GM18907 (cell line): ENCODE measurements around the gene ANXA3.
"Not testable (repeated sequence)": the region's sequence is repeated elsewhere in the genome, so short reads cannot be mapped to it uniquely, and the experiment has no call there.

Experiments
- ATAC-seq: cut with Tn5 transposase; IDR thresholded peaks from one replicate; pipeline ENCODE4 v1.9.1; 2021; ENCODE audit warnings: mild to moderate bottlenecking, moderate library complexity; ENCODE audit not compliant: unreplicated experiment

Gene ANXA3, protein sequence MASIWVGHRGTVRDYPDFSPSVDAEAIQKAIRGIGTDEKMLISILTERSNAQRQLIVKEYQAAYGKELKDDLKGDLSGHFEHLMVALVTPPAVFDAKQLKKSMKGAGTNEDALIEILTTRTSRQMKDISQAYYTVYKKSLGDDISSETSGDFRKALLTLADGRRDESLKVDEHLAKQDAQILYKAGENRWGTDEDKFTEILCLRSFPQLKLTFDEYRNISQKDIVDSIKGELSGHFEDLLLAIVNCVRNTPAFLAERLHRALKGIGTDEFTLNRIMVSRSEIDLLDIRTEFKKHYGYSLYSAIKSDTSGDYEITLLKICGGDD

DNA sequence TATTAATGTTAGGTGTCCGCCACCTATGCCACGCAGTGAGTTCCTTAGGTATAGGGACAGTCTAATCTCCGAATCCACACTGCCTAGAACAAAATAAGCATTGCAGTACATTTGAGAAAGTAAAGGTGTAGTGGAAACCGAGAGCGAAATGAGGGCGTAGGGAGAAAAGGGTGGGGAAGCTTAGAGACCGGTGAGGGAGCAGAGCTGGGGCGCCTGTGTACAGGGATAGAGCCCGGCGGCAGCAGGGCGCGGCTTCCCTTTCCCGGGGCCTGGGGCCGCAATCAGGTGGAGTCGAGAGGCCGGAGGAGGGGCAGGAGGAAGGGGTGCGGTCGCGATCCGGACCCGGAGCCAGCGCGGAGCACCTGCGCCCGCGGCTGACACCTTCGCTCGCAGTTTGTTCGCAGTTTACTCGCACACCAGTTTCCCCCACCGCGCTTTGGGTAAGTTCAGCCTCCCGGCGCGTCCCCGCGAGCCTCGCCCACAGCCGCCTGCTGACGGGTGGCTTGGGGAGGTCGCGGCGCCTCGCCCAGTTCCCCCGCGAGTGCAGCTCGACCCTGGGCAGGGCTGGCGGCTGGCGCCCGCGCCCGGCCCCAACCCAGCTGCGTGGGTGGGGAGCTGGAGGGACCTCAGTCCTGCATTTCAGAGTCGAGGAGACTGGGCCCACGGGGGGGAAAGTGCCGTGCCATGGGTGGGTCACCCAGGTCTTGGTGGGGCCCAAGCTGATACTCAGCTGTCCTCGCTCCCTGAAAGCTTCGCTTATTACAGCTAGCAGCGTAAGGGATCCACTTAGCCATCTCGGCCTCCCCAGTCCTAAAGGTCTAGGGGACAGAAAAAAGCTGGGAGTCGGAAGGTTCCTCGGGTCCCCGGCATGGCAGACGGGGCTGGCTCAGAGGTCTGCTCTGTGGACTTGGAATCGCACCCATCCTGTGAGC is at the start of gene ANXA3:
TSS of gene ANXA3 (plus strand) at position 351 of the 932 bp plus-strand sequence. CDS start 2,704 bp downstream, outside the sequence.
- ATAC-seq = peak; percentile 64

DNA sequence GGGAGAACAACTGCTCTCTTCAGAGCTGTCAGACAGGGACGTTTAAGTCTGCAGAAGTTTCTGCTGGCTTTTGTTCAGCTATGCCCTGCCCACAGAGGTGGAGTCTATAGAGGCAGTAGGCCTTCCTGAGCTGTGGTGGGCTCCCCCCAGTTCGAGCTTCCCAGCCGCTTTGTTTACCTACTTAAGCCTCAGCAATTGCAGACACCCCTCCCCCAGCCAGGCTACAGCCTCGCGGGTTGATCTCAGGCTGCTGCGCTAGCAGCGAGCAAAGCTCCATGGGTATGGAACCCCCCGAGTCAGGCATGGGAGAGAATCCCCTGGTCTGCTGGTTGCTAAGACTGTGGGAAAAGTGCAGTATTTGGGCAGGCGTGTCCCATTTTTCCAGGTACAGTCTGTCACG is 45.3 kb upstream of the ANXA3 start:
- ATAC-seq = not testable (repeated sequence)

DNA sequence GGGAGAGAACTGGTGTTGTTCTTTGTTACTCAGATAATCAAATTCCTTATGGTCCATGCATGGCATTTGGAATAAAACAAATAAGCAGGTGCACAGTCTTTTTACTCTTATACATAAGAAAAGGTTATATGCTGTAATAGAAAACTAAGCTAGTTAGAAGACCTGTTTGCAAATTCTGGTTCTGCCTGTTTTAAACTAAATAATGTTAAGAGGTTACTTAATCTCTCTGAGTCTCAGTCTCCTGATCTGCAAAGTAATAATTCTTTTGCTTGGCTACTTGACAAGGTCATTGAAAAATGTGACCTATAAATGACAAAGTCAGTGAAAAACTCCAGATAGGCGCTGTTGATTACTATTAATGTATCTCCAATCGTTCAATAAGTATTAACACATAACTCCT is 42.5 kb upstream of the ANXA3 start:
- no peak for ATAC-seq

DNA sequence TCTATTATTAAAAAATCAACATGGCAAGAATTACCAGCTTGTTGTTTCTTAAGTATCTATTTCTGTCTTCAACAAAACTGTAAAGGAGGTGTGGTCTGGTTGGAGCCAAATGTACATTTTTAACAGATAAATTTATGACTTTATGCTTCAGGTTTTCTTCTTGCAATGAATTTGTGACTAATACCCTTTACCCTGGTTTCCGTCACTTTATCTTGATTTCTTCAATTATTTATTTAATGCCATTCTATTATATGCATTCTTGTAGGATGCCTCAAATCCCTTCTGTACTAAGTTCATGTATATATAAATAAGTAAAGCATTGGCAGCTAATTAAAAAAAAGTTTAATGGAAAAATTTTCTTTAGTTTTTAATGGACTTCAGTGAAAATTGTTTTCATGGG is 41.5 kb upstream of the ANXA3 start:
- ATAC-seq = no peak

DNA sequence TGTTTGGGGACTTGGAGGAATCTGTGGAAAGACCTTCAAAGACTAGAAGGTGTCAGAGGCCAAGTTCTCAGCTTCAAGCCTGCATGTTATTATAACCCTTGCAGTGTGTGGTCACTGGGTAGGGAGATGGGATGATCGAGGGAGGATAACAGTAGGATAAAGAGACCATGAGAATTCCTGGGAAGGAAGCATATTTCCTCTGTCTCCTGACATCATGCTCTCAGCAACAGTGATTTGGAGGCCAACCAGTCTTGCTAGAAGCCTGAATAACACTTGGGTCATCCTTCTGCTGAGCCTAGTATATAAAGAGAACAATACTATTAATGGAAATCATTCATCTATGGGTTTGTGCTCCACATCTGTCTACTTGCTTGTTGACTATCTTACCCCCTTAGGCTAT is 40.9 kb upstream of the ANXA3 start:
- no peak for ATAC-seq

DNA sequence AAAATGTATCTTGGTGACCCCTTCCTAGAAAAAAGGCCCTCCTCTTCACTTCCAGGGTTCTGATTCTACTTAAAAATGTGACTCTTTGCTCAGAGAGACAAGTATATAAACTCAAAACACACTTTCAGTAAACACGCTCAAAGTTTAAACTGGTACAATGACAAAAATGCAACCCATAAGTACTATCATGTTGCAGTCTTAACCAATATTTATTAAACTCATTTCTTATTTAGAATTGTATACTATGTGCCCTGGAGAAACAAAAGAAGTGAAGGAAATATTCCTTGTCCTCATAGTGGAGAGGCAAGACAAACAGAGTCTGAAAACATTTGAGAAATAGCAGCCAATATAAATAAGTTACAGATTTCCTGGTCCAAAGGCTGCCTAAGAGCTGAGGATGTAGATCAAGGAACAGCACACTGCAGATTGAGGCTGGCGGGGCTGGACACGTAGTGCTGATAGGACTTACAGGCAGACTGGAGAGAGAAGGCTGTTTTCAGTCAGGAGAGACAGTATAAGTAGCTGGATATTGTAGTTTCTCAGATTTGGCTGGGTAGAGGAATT is 39.1 kb upstream of the ANXA3 start:
- no peak for ATAC-seq

DNA sequence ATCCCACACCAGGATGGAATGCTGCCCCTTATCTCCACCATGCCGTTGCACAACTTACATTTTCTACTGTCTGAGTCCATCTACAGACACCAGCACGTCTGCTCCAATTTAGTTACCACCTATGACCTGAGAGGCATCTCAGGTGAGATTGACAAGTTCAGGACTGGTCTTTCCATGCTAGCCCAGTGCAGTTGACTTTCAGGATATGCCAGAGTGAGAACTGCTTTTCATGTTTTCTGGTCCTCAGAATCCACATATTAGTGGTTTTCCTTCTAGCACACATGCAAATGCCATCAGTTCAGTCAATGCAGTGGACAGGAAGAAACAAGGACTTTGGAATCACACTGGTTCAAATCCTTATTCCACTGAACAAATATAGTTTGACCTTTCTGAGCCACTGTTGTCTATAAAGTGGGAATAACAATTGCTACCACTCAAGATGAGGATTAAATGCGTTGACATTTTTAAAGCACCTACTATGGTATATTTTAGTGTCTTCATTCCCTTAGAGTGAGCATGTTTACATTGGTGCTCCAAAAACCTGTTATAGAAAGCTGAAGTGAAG is 38.1 kb upstream of the ANXA3 start:
- no peak for ATAC-seq

DNA sequence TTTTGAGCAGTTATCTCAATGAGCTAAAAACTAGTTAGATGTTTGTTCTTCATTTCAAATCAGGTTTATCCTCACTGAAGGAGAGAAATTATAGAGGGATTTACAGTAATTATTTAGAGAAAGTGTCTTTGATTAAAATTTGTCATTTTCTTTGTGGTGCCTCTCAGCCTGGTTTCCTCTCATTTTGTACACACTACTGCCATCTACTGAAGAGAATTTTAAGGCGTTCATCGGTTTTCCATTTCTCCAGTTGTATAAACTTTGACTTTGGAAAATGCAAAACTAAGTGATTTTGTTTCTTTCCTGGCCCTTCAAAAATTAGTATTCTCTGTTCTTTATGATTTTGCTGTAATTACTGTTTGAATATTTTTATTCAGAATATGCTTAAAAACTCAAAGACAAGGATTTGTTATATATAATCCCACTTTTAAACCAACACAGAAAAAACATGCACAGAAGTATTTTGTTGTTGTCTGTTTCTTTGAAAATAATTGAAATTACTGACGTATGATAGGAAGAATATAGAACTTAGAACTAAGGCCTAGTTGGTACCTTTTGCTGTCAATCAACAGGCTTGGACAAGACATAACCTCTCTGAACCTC is 34.4 kb upstream of the ANXA3 start:
- no peak for ATAC-seq

DNA sequence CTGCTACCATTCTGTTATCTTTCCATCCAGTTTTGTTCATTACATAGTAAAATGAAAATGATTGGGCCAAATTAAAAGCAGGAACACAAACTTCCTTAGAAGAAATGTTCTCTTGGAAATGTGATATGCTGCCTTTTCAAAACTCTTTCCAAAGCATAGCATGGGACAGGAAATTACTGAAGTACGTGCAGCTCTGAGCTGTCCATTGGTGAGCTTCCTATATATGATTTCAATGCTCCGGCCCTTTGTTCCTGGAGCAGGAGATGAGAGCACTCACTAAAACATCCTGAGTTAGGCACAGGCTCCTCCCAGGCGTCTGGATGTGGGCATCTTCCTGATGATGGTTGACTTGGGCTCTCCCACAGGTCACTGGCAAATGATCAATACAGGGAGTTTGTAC is 33.0 kb upstream of the ANXA3 start:
- ATAC-seq = no peak

DNA sequence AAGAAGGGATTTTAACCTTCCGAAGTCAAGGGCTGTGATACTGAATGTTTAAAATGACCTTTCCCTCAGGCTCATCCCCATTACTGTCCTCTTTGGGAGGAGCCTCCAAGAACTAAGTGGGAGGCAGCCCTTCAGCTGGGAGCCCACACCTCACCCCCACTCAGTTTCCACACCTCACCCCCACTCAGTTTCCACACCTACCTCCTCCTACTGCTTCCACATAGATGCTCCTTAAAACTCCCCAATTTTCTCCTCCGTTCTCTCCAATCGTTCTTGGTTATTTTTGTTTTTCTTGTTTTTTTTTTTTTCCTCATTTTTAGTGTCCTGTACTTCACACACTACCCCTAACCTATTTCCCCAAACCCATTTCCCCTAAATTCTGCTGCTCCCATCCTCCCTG is 31.6 kb upstream of the ANXA3 start:
- ATAC-seq = no peak

DNA sequence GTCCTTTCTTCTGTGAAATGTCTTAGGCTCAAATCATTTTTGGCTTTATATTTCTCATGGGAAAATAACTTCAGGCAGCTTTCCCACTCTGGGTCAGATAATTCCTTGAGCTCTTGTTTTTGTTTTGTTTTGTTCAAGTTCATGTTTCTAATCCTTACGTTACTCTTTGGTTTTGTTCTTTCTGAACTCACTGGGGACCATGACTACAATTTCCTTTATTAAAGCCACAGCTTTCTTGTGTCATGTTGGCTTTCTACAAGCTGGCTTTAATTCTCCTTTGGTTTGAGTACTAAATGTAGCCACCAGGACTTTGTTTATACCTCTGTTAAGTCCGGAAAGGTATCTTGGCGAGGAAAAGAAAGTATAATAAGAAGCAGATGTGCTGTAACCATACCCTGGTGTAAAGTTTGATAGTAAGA is 30.8 kb upstream of the ANXA3 start:
- no peak for ATAC-seq

DNA sequence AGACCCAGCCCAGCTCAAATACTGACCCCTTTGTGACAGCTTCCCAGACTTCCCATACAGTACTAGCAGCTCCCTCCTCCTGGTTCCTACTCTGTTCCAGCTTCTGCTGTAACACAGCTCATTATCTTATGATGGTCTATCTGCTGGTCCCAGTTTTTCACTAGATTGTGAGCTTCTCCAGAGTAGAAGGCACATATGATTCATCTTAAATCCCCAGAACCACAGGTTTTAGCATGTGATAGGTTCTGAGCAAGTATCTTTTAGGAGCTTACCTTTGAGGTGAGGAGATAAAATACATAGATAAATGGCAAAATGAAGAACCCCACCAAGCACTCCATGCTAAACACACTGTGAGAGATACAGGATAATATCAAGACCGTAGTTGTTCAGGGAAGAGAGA is 27.6 kb upstream of the ANXA3 start:
- no peak for ATAC-seq

DNA sequence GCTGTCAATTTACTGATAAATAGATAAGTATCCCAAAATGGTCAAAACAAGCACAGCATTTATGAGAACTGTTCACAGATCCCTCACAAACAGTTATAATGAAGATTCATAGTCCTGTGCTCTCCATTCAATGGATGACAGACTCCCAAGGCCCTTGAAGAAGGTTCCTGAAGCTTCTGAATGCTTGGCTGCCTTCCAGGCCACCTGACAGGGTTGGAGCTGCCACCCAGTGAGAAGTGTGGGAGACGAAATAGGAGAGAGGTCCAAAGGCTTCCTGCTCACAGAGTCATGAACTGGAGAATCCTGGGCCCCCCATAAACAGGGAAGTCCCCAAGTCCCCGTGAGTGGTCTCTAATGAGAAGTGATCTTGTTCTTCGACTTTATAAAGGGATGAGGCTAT is 26.0 kb upstream of the ANXA3 start:
- no peak for ATAC-seq

DNA sequence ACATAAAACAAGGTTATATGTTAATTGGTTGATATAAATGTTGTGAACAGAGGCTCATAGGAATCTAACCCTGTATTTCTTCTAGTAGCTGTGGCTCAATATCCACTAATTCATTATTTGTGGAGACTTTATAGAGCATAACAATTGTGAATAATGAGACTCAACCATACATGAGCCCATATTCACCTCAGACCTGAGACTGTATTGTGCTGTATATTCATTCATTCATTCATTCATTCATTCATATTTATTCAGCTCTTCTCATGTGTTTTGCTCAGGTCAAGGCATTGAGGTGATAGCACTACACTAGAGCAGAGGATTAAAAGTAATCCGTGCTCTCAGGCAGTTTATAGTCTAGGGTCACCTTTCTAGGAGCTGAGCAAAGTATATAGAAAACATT is 24.5 kb upstream of the ANXA3 start:
- ATAC-seq = no peak

DNA sequence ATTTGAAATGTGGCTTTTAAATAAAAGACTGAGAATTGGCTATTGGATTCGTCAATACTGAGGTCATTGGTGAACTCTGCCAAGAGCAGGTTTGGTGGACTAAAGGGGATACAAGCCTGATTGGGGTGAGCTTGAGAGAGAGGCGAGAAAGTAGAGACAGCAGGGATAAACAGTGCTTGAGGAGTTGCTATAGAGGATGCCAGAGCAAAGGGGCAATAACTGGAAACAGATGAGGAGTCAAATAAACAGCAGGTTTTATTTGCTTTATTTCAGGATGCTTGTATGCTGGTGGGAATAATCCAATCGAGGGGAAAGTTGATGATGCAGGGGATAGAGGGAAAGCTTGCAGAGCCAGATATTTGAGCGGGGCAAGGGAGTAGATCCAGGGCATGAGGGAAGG is 24.0 kb upstream of the ANXA3 start:
- ATAC-seq = no peak

DNA sequence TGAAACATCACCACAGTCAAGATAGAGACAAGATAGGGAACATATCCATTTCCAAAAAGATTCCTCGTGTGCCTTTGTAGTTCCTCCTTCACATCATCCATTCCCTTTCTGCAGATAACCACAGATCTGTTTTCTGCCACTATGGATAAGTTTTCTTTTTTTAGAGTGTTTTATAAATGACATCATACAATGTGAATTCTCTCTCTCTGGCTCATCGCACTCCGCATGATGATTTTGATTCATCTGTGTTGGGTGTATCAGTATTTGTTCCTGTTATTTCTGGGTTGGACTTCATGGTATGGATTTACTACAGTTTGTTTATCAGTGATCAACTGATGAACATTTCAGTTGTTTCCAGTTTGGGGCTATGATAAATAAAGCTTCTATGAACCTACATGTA is 23.2 kb upstream of the ANXA3 start:
- ATAC-seq = no peak

DNA sequence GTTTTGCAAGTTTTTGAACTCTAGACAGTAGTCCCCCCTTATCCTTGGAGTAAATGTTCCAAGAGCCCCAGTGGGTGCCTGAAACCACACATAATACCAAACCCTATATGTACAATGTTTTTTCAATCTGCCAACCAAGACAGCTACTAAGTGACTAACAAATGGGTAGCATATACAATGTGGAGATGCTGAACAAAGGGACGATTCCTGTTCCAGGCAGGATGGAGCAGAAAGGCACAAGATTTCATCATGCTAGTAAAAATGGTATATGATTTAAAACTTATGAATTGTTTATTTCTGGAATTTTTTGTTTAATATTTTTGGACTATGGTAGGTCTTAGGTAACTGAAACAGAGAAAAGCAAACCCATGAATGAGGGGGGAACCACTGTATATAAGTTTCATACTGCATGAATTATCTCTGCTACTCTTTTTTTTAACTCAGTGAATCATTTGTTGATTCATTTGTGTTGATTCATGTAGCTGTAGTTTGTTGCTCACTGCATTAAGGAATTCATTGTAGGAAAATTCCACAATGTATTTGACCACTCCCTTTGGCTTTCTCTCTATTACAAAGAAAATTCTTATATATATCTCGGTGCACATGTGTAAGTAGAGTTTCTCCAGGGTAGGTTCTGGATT is 21.9 kb upstream of the ANXA3 start:
- no peak for ATAC-seq

DNA sequence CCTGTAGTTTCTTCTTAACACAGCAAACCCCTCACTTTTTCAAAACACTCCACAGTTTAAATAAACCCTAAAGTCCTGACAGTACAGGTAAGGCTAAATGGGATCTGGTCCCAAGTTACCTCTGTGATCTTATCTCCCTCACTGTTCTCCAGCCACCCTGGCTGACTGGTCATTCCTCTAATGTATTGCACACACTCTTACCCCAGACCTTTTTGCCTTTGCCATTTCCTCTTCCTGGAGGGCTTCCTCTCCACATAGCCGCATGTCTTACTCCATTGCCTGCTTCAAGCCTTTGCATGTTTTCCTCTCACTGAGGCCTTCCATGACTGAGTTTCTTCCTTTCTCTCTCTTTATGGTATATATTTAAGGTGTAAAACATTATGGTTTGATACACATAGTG is 19.5 kb upstream of the ANXA3 start:
- no peak for ATAC-seq

DNA sequence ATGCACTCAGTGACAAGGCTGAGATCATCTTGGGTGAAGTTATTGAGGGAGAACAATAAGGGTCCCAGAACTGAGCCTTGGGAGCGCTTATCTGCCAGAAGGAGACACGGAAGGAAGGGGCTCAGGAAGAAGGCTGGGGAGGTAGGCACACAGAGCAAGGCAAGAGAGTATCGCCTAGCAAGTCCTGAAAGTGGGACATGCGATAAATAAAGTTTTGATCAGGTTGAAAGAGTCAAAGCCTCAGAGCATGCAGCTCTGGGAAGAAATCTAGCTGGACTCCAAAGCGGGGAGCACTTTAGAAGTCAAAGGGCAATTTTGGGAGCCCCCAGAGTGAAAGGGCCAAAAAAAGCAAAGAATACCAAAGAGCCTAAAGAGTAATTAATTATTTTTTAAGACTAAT is 17.7 kb upstream of the ANXA3 start:
- ATAC-seq = no peak

DNA sequence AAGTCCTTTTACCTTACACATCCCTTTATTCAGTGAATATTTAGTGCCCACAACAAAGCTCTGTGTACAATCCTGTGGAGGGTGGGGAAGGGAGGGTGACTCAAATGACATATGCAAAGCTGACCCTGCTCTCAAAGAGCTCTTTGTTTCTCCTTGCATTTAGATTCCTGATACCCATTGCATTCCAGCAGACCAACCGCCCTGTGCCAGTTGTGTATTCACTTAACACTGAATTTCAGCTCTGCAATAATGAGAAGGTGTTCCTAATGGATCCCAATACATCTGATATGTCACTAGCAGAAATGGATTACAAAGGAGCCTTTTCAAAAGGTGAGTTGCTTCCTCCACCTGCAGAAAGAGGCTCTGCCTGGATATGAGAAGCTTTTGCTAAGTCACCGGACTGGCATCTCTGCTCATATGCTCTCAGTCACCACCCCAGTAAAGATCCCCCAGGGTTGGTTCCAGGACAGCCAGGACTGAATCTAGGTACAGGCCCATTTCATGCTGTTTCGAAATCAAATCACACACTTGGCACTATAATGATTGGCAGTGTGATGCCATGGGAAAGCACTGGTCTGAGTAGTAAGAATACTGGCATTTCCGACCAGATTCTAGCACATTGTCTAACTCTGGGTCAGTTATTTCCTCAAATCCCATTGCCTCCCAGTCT is 17.1 kb upstream of the ANXA3 start:
- ATAC-seq = no peak
